MM.1S (cell line): ENCODE data around the gene BCL11A.

Experiments
- DNase-seq: peaks from one replicate; pipeline ENCODE4 v3.0.0-alpha.2; 2015
- H2AFZ ChIP-seq: fragments of 300-600 bp; sonication (generic); 2 replicates; pipeline ENCODE4 v1.6.0; 2016; ENCODE audit warnings: antibody characterized with exemption, low read length
- H3F3A ChIP-seq: fragments of 300-600 bp; sonication (generic); 2 replicates; pipeline ENCODE4 v1.6.1; 2016; ENCODE audit warnings: mild to moderate bottlenecking, antibody characterized with exemption, low read length, moderate library complexity, mixed read lengths; ENCODE audit not compliant: insufficient read depth
- H3K27ac ChIP-seq: fragments of 300-600 bp; sonication (generic); 2 replicates; pipeline ENCODE4 v1.5.1; 2016; ENCODE audit warnings: mild to moderate bottlenecking, low read length
- H3K27me3 ChIP-seq: fragments of 300-600 bp; sonication (generic); replicated peaks from 2 replicates; pipeline ENCODE4 v1.6.0; 2016; ENCODE audit warnings: low read length; ENCODE audit not compliant: insufficient read depth
- H3K36me3 ChIP-seq: fragments of 300-600 bp; sonication (generic); replicated peaks from 2 replicates; pipeline ENCODE4 v1.6.1; 2016; ENCODE audit warnings: mild to moderate bottlenecking, low read length, mixed read lengths; ENCODE audit not compliant: insufficient read depth
- H3K4me1 ChIP-seq: fragments of 300-600 bp; sonication (generic); 2 replicates; pipeline ENCODE4 v1.6.1; 2016; ENCODE audit warnings: low read length, mixed read lengths
- H3K4me2 ChIP-seq: fragments of 300-600 bp; sonication (generic); 2 replicates; pipeline ENCODE4 v1.6.0; 2016; ENCODE audit warnings: low read depth, low read length
- H3K4me3 ChIP-seq: fragments of 300-600 bp; sonication (generic); 2 replicates; pipeline ENCODE4 v1.5.1; 2016; ENCODE audit warnings: low read length, mixed read lengths
- H3K79me2 ChIP-seq: fragments of 300-600 bp; sonication (generic); 2 replicates; pipeline ENCODE4 v1.6.1; 2016; ENCODE audit warnings: mixed run types, low read length, mixed read lengths
- H3K9ac ChIP-seq: fragments of 300-600 bp; sonication (generic); 2 replicates; pipeline ENCODE4 v1.6.1; 2016; ENCODE audit warnings: low read length, mixed read lengths
- H3K9me2 ChIP-seq: fragments of 300-600 bp; sonication (generic); replicated peaks from 2 replicates; pipeline ENCODE4 v1.6.1; 2016; ENCODE audit warnings: mild to moderate bottlenecking, low read length, mixed read lengths; ENCODE audit not compliant: insufficient read depth
- H3K9me3 ChIP-seq: fragments of 300-600 bp; sonication (generic); replicated peaks from 2 replicates; pipeline ENCODE4 v1.6.1; 2016; ENCODE audit warnings: mild to moderate bottlenecking, low read length, mixed read lengths; ENCODE audit not compliant: insufficient read depth
- H4K20me1 ChIP-seq: fragments of 300-600 bp; sonication (generic); 2 replicates; pipeline ENCODE4 v1.6.1; 2016; ENCODE audit warnings: mild to moderate bottlenecking, low read length, moderate library complexity, mixed read lengths; ENCODE audit not compliant: insufficient read depth
- CTCF ChIP-seq: fragments of 300-600 bp; sonication (generic); IDR thresholded peaks from 2 replicates; pipeline ENCODE4 v1.5.1; 2016; ENCODE audit warnings: antibody characterized with exemption, low read length, mixed read lengths
- EZH2 ChIP-seq: fragments of 300-600 bp; sonication (generic); optimal IDR thresholded peaks from 2 replicates; pipeline ENCODE3; 2017; ENCODE audit warnings: low read depth, mild to moderate bottlenecking, antibody characterized with exemption, low read length, mixed read lengths
- EZH2phosphoT487 ChIP-seq: fragments of 300-600 bp; sonication (generic); IDR thresholded peaks from 2 replicates; pipeline ENCODE4 v1.6.1; 2018; ENCODE audit warnings: antibody characterized with exemption, low read length

Gene BCL11A

GRCh38 chr2:60505880-60506260 is 47.6 kb downstream of the BCL11A start:
- Histone ChIP-seq H3K36me3 (no peaks in the 10 kb centered on the region), H3K9ac (no peak overlapping the region), H3K9me3 (no peaks in the 10 kb centered on the region), H3K27me3 (no peaks in the 10 kb centered on the region), H3K4me1 (no peaks in the 10 kb centered on the region), H3K79me2 (no peaks in the 10 kb centered on the region), H3K4me2 (no peak overlapping the region), H3K27ac (no peak overlapping the region), H3K9me2 (no peaks in the 10 kb centered on the region), H2AFZ (no peak overlapping the region), H3K4me3 (no peak overlapping the region), H3F3A (no peaks in the 10 kb centered on the region), H4K20me1 (no peaks in the 10 kb centered on the region)
- DNase-seq, result no peak
- TF ChIP-seq EZH2, result no peak

- no peak for DNase-seq
- Histone ChIP-seq H3K79me2 (no peaks in the 10 kb centered on the region), H3K4me1 (no peaks in the 10 kb centered on the region)
Measured at GRCh38 chr2:60505240-60505879, 48.1 kb downstream of the BCL11A start.

GRCh38 chr2:60504049-60504448 is 49.4 kb downstream of the BCL11A start:
- Histone ChIP-seq H3K4me3 (no peak overlapping the region), H3K27ac (no peak overlapping the region), H3K9me3 (no peaks in the 10 kb centered on the region), H4K20me1 (no peaks in the 10 kb centered on the region), H3K9ac (no peak overlapping the region), H3K9me2 (no peaks in the 10 kb centered on the region), H3K36me3 (no peaks in the 10 kb centered on the region), H3K4me1 (no peaks in the 10 kb centered on the region), H3F3A (no peaks in the 10 kb centered on the region), H3K79me2 (no peaks in the 10 kb centered on the region), H3K27me3 (no peaks in the 10 kb centered on the region), H3K4me2 (no peak overlapping the region), H2AFZ (no peak overlapping the region)
- DNase-seq, result no peak
- TF ChIP-seq EZH2 (no peak), EZH2phosphoT487 (no peak), CTCF (no peak)

More at GRCh38 chr2:60505240-60505879, 48.1 kb downstream of the BCL11A start:
- no peaks in the 10 kb centered on the region for H3K27me3 ChIP-seq
- no peak overlapping the region for H3K4me2 ChIP-seq
- no peak for TF ChIP-seq CTCF
- H4K20me1 ChIP-seq, result no peaks in the 10 kb centered on the region
- no peak overlapping the region for H3K27ac ChIP-seq
- no peaks in the 10 kb centered on the region for H3K36me3 ChIP-seq
- no peak overlapping the region for H3K9ac ChIP-seq
- no peaks in the 10 kb centered on the region for H3K9me3 ChIP-seq
- H3F3A ChIP-seq, result no peaks in the 10 kb centered on the region
- no peak overlapping the region for H3K4me3 ChIP-seq
- H2AFZ ChIP-seq, result no peak overlapping the region
- H3K9me2 ChIP-seq, result no peaks in the 10 kb centered on the region

- H3K27ac ChIP-seq, result no peak overlapping the region
- H3K4me1 ChIP-seq, result no peaks in the 10 kb centered on the region
- no peak overlapping the region for H3K4me2 ChIP-seq
- no peak overlapping the region for H3K4me3 ChIP-seq
- TF ChIP-seq EZH2phosphoT487, result no peak
- TF ChIP-seq CTCF, result no peak
- TF ChIP-seq EZH2, result no peak
- no peaks in the 10 kb centered on the region for H4K20me1 ChIP-seq
- H3K27me3 ChIP-seq, result no peaks in the 10 kb centered on the region
- no peaks in the 10 kb centered on the region for H3F3A ChIP-seq
- DNase-seq, result no peak
- no peaks in the 10 kb centered on the region for H3K36me3 ChIP-seq
- H3K9me3 ChIP-seq, result no peaks in the 10 kb centered on the region
- no peaks in the 10 kb centered on the region for H3K9me2 ChIP-seq
- H2AFZ ChIP-seq, result no peak overlapping the region
- no peaks in the 10 kb centered on the region for H3K79me2 ChIP-seq
- H3K9ac ChIP-seq, result no peak overlapping the region
Measured at GRCh38 chr2:60502144-60502543, 51.3 kb downstream of the BCL11A start.
